ENCODE data around the gene MED26. TPM values are rescaled to one million over a fixed set of nuclear protein-coding genes. Genes with fewer than 3 reads are reported as not detected.

MED26 gene
- total and polyA plus RNA-seq, 2 experiments from 2014 or later: 7.4 to 15.4 TPM

DNA sequence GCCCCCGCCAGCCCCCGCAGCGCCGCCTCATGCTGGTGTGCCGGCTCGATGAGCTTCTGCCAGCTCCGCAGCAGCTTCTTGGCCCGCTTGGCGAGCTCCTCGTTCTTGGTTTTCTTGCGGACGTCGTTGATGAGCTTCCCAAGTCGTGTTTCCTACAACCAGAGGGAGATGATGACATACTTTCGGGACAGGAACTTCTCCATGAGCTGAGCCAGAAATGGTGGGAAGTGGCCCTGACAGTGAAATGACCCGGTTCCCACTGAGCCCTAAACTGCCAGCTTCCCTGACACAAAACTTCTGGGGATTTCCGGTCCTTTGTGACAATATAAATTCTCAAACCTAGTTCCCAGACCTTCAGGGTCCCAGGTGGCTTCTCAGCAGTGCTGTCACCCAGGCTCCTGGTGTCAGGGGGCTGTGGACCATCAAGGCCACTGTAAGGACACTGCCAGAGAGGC, 50.4 kb downstream of the MED26 start (continued):
- TF ChIP-seq ZNF462 (CRISPR knock-in tag; IDR thresholded peaks at IDR 0.05) (no peak), NANOG (IDR thresholded peaks at IDR 0.05; ENCODE audit: borderline replicate concordance) (no peak)

DNA sequence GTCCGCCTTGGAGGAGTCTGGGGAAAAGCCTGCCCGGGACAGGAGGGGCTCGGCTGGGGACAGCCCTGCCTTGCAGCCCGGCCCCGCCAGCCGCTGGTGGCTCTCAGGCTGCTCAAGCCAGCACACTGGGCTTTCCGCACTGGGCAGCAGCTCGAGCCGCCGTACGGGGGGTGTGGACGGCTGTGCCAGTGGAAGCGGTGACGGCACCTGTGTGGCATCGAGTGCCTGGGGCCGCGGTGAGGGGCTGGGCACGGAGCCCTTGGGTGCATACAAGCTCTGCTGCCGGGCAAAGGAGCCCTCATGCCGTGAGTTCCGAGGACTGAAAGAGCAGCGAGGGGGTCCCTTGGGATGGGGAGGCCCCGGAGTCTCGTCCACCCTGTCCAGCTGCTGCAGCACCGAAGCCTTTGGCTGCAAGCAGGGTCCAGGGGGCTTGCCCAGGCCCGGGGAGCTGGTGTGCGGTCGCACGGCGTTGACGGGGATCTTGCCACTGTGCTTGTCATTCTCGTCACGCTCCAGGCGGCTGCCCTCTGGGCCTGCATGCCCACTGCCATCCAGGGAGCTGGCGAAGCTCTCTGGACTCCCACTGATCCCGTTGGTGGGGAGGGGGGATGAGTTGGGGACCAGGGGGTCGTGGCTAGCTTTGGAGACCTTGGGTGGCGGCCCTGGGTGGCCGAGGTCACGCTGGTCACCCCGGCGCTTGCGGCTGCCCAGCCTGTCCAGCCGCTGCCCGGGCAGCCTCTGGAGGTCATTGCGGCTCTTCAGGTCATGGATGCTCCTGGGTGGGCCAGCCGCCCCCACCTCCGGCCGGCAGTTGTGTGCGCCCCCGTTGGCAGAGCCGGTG, 51.1 kb downstream of the MED26 start:
- H4K20me1 ChIP-seq (replicated peaks; ENCODE audit: insufficient read depth): peaks cover 26% of the 10 kb centered on the region
- H3K27ac ChIP-seq (ENCODE audit: low read depth): no peak overlapping the region
- Mint-ChIP-seq H3K36me3 (ENCODE audit: low read depth) (peaks cover 16% of the 10 kb centered on the region), H3K4me1 (peaks cover 5% of the 10 kb centered on the region), H3K27me3 (ENCODE audit: insufficient read depth, low read depth, poor library complexity) (peaks cover 8% of the 10 kb centered on the region), H3K27ac (no peak overlapping the region), H3K4me3 (no peak overlapping the region), H3K9me3 (no peaks in the 10 kb centered on the region)
- H3K9me2 ChIP-seq (ENCODE audit: insufficient read depth): no peaks in the 10 kb centered on the region
- no peaks in the 10 kb centered on the region for H3K27me3 ChIP-seq (ENCODE audit: insufficient read depth)
- H3K36me3 ChIP-seq (ENCODE audit: insufficient read depth): peaks cover 4% of the 10 kb centered on the region; the same call in 1 of the 2 replicates
- no peak for DNase-seq (ENCODE audit: low spot score)
- TF ChIP-seq ZNF331 (CRISPR knock-in tag; IDR thresholded peaks at IDR 0.05; ENCODE audit: low read depth): no peak
- H3K79me2 ChIP-seq (replicated peaks; ENCODE audit: insufficient read depth): peaks cover 63% of the 10 kb centered on the region
- no peak overlapping the region for H3K4me3 ChIP-seq
- ATAC-seq: no peak
- no peak overlapping the region for H2AFZ ChIP-seq
- H3K4me2 ChIP-seq: no peak overlapping the region
- 0 out of 2 replicates have a peak, but pooled peaks cover 6% of the 10 kb centered on the region for H3F3A ChIP-seq (replicated peaks; ENCODE audit: low read depth)
- peaks cover 4% of the 10 kb centered on the region; the same call in 1 of the 2 replicates for H3K4me1 ChIP-seq (ENCODE audit: insufficient read depth)
